GM23338 (cell line): ENCODE data around the gene RCOR1. TPM values are rescaled to one million over a fixed set of nuclear protein-coding genes. Genes with fewer than 3 reads are reported as not detected.
A peak's percentile ranks its signal among the peaks of the same experiment; 100 is the strongest.

Experiments used
- ATAC-seq: fragments of 200-7000 bp; cut with Tn5 transposase; 3 replicates; pipeline ENCODE4 v1.9.1; 2020
- DNase-seq: peaks from one replicate; pipeline ENCODE4 v3.0.0-alpha.2; 2015; ENCODE audit warnings: low spot score
- H2AFZ ChIP-seq: fragments of 200-600 bp; sonication (generic); 2 replicates; pipeline ENCODE4 v1.8.0; 2016; ENCODE audit warnings: antibody characterized with exemption, mild to moderate bottlenecking, moderate library complexity
- H3F3A ChIP-seq: fragments of 200-600 bp; sonication (generic); replicated peaks from 2 replicates; pipeline ENCODE4 v1.8.0; 2017; ENCODE audit warnings: antibody characterized with exemption, mixed run types, low read depth
- H3K27ac ChIP-seq: fragments of 200-600 bp; sonication (generic); 2 replicates; pipeline ENCODE4 v1.6.1; 2016; ENCODE audit warnings: low read depth
- H3K27me3 ChIP-seq: fragments of 200-600 bp; sonication (generic); 2 replicates; pipeline ENCODE4 v1.8.0; 2016; ENCODE audit warnings: mild to moderate bottlenecking, mixed run types, moderate library complexity; ENCODE audit not compliant: insufficient read depth
- H3K36me3 ChIP-seq: fragments of 200-600 bp; sonication (generic); 2 replicates; pipeline ENCODE4 v1.8.0; 2016; ENCODE audit warnings: mild to moderate bottlenecking; ENCODE audit not compliant: insufficient read depth
- H3K4me1 ChIP-seq: fragments of 200-600 bp; sonication (generic); 2 replicates; pipeline ENCODE4 v1.8.0; 2016; ENCODE audit warnings: mild to moderate bottlenecking, moderate library complexity; ENCODE audit not compliant: insufficient read depth
- H3K4me2 ChIP-seq: fragments of 200-600 bp; sonication (generic); 2 replicates; pipeline ENCODE4 v1.7.1; 2017; ENCODE audit warnings: mixed run types
- H3K4me3 ChIP-seq: fragments of 200-600 bp; sonication (generic); 2 replicates; pipeline ENCODE4 v1.6.1; 2016; ENCODE audit warnings: mixed run types
- H3K79me2 ChIP-seq: fragments of 200-600 bp; sonication (generic); replicated peaks from 2 replicates; pipeline ENCODE4 v1.8.0; 2017; ENCODE audit warnings: mild to moderate bottlenecking; ENCODE audit not compliant: insufficient read depth
- H3K9me2 ChIP-seq: fragments of 200-600 bp; sonication (generic); 2 replicates; pipeline ENCODE4 v1.8.0; 2017; ENCODE audit not compliant: insufficient read depth
- H4K20me1 ChIP-seq: fragments of 200-600 bp; sonication (generic); replicated peaks from 2 replicates; pipeline ENCODE4 v1.8.0; 2017; ENCODE audit warnings: mild to moderate bottlenecking; ENCODE audit not compliant: insufficient read depth
- H3K27ac Mint-ChIP-seq: 2 replicates; pipeline ENCODE4 v1.8.0; 2020; ENCODE audit warnings: inconsistent platforms, mild to moderate bottlenecking, moderate library complexity, mixed read lengths
- H3K27me3 Mint-ChIP-seq: 3 replicates; pipeline ENCODE4 v1.8.0; 2022; ENCODE audit warnings: low read depth, mild to moderate bottlenecking, moderate library complexity, mixed read lengths, inconsistent platforms; ENCODE audit not compliant: insufficient read depth, poor library complexity
- H3K36me3 Mint-ChIP-seq: 3 replicates; pipeline ENCODE4 v1.8.0; 2021; ENCODE audit warnings: low read depth, mild to moderate bottlenecking, inconsistent platforms, moderate library complexity, mixed read lengths
- H3K4me1 Mint-ChIP-seq: 3 replicates; pipeline ENCODE4 v1.8.0; 2020; ENCODE audit warnings: mild to moderate bottlenecking, inconsistent platforms, mixed read lengths
- H3K4me3 Mint-ChIP-seq: 3 replicates; pipeline ENCODE4 v1.8.0; 2021; ENCODE audit warnings: moderate library complexity, mild to moderate bottlenecking, inconsistent platforms, mixed read lengths
- H3K9me3 Mint-ChIP-seq: 3 replicates; pipeline ENCODE4 v1.8.0; 2020; ENCODE audit warnings: moderate library complexity, mild to moderate bottlenecking, inconsistent platforms, mixed read lengths
- CREB1 ChIP-seq: fragments of 250-450 bp; sonication (Bioruptor Pico); IDR thresholded peaks from 2 replicates; pipeline ENCODE4 v1.5.0; 2020; ENCODE audit warnings: low read depth, mild to moderate bottlenecking, moderate library complexity
- CTCF ChIP-seq, 2 experiments: fragments of 200-600 bp in 1 of 2; sonication (generic) in 1 of 2; conservative IDR thresholded peaks; 2 replicates each; pipeline versions ENCODE4 v1.5.1 to v1.6.1; 2016 to 2017; ENCODE audit warnings: antibody characterized with exemption in 2 of 2, low read depth in 2 of 2, mild to moderate bottlenecking in 2 of 2, moderate library complexity in 1 of 2
- EZH2phosphoT487 ChIP-seq: fragments of 200-600 bp; sonication (generic); IDR thresholded peaks from one replicate; pipeline ENCODE4 v1.8.1; 2018; ENCODE audit warnings: antibody characterized with exemption; ENCODE audit not compliant: unreplicated experiment
- JUNB ChIP-seq: IDR thresholded peaks from one replicate; pipeline ENCODE4 v1.6.1; 2016; ENCODE audit warnings: antibody characterized with exemption; ENCODE audit not compliant: unreplicated experiment
- STAT1 ChIP-seq: IDR thresholded peaks from one replicate; pipeline ENCODE4 v1.6.1; 2016; ENCODE audit warnings: antibody characterized with exemption; ENCODE audit not compliant: unreplicated experiment
- ZNF114 ChIP-seq: fragments of 250-450 bp; sonication (Bioruptor Pico); IDR thresholded peaks from 2 replicates; pipeline ENCODE4 v1.5.0; 2020; ENCODE audit warnings: mild to moderate bottlenecking, moderate library complexity
- ZNF331 ChIP-seq: fragments of 250-450 bp; sonication (Bioruptor Pico); IDR thresholded peaks from 2 replicates; pipeline ENCODE4 v1.5.0; 2020; ENCODE audit warnings: low read depth, mild to moderate bottlenecking, moderate library complexity
- ZNF462 ChIP-seq: fragments of 250-450 bp; sonication (Bioruptor Pico); IDR thresholded peaks from 2 replicates; pipeline ENCODE4 v1.5.0; 2020; ENCODE audit warnings: mild to moderate bottlenecking, moderate library complexity
- polyA plus RNA-seq: library from polyadenylated mRNA; unstranded; fragments of >200 nt; fragmentation: Nextera tagmentation; extraction: Ambion mirVana; gene quantifications from 2 replicates; pipeline ENCODE4 v1.2.1, GENCODE V29; 2016
- total RNA-seq: library from RNA; depleted of rRNA; stranded (reverse); fragments of >200 nt; shearing (Covaris generic); gene quantifications from 2 replicates; pipeline ENCODE4 v1.2.3, GENCODE V29; 2014
- TF ChIP-seq, protein P1 (sequence below): IDR thresholded peaks from one replicate; pipeline ENCODE4 v1.6.1; 2018; ENCODE audit warnings: antibody characterized with exemption; ENCODE audit not compliant: unreplicated experiment

The RCOR1 gene
- total and polyA plus RNA-seq, 2 experiments from 2014 or later = 7.6 to 26.1 TPM

- TF ChIP-seq STAT1 = no peak
- no peak for TF ChIP-seq ZNF331 (CRISPR knock-in tag)
- TF ChIP-seq EZH2phosphoT487 = no peak
- no peak for TF ChIP-seq CREB1 (CRISPR knock-in tag)
Observed at GRCh38 chr14:102578821-102579220, 13.6 kb upstream of the RCOR1 start (continued).

GRCh38 chr14:102579696-102580549 is 12.5 kb upstream of the RCOR1 start:
- Mint-ChIP-seq H3K4me1 (peaks cover 12% of the 10 kb centered on the region), H3K4me3 (no peak overlapping the region), H3K27me3 (peaks cover 14% of the 10 kb centered on the region), H3K36me3 (no peaks in the 10 kb centered on the region), H3K9me3 (no peaks in the 10 kb centered on the region), H3K27ac (no peak overlapping the region)
- H3K36me3 ChIP-seq = no peaks in the 10 kb centered on the region
- TF ChIP-seq, protein P1, sequence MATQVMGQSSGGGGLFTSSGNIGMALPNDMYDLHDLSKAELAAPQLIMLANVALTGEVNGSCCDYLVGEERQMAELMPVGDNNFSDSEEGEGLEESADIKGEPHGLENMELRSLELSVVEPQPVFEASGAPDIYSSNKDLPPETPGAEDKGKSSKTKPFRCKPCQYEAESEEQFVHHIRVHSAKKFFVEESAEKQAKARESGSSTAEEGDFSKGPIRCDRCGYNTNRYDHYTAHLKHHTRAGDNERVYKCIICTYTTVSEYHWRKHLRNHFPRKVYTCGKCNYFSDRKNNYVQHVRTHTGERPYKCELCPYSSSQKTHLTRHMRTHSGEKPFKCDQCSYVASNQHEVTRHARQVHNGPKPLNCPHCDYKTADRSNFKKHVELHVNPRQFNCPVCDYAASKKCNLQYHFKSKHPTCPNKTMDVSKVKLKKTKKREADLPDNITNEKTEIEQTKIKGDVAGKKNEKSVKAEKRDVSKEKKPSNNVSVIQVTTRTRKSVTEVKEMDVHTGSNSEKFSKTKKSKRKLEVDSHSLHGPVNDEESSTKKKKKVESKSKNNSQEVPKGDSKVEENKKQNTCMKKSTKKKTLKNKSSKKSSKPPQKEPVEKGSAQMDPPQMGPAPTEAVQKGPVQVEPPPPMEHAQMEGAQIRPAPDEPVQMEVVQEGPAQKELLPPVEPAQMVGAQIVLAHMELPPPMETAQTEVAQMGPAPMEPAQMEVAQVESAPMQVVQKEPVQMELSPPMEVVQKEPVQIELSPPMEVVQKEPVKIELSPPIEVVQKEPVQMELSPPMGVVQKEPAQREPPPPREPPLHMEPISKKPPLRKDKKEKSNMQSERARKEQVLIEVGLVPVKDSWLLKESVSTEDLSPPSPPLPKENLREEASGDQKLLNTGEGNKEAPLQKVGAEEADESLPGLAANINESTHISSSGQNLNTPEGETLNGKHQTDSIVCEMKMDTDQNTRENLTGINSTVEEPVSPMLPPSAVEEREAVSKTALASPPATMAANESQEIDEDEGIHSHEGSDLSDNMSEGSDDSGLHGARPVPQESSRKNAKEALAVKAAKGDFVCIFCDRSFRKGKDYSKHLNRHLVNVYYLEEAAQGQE = no peak
- no peak for TF ChIP-seq STAT1
- TF ChIP-seq ZNF462 (CRISPR knock-in tag) = no peak
- TF ChIP-seq EZH2phosphoT487 = no peak
- TF ChIP-seq CTCF (conservative IDR thresholded peaks at IDR 0.05; ENCODE audit: low read depth in 2 of 2) = no peak
- TF ChIP-seq ZNF114 (CRISPR knock-in tag) = no peak
- TF ChIP-seq JUNB = no peak
- peaks cover 7% of the 10 kb centered on the region for H3K4me1 ChIP-seq
- ATAC-seq (no peak; the same call in 2 of the 3 replicates), DNase-seq (no peak)
- H3K9me2 ChIP-seq = no peaks in the 10 kb centered on the region; the same call in 1 of the 2 replicates
- H4K20me1 ChIP-seq = no peaks in the 10 kb centered on the region
- H3K4me2 ChIP-seq = no peak overlapping the region
- H3K4me3 ChIP-seq = no peak overlapping the region
- peak overlapping the region; percentile 85 for H2AFZ ChIP-seq
- no peaks in the 10 kb centered on the region for H3K79me2 ChIP-seq
- H3K27me3 ChIP-seq = no peaks in the 10 kb centered on the region
- H3K27ac ChIP-seq = no peak overlapping the region
- 0 out of 2 replicates have a peak, but pooled peaks cover 4% of the 10 kb centered on the region for H3F3A ChIP-seq
